IMR-90 (cell line): Measurements from ENCODE around the gene GPC5.

Experiments used
- BHLHE40 ChIP-seq: fragments of 150-350 bp; IDR thresholded peaks from 2 replicates; pipeline ENCODE4 v1.6.1; 2016; ENCODE audit warnings: mild to moderate bottlenecking, low read depth, low read length
- CEBPB ChIP-seq: IDR thresholded peaks from 2 replicates; pipeline ENCODE4 v1.6.1; 2012; ENCODE audit warnings: low read depth, low read length, improper control_type of control experiment
- MAZ ChIP-seq: IDR thresholded peaks from 2 replicates; pipeline ENCODE4 v1.6.1; 2012; ENCODE audit warnings: low read depth, mild to moderate bottlenecking, low read length, improper control_type of control experiment, moderate library complexity, borderline replicate concordance
- MXI1 ChIP-seq: IDR thresholded peaks from 2 replicates; pipeline ENCODE4 v1.6.1; 2012; ENCODE audit warnings: low read depth, mild to moderate bottlenecking, low read length, moderate library complexity, borderline replicate concordance
- POLR2A ChIP-seq: IDR thresholded peaks from 2 replicates; pipeline ENCODE4 v1.6.1; 2012; ENCODE audit warnings: mild to moderate bottlenecking, low read depth, low read length
- RCOR1 ChIP-seq: IDR thresholded peaks from 2 replicates; pipeline ENCODE4 v1.6.1; 2012; ENCODE audit warnings: mild to moderate bottlenecking, low read length, improper control_type of control experiment; ENCODE audit not compliant: insufficient replicate concordance
- TF ChIP-seq, protein P1 (sequence below): fragments of 150-350 bp; IDR thresholded peaks from 2 replicates; pipeline ENCODE4 v1.6.1; 2017; ENCODE audit warnings: mild to moderate bottlenecking, antibody characterized with exemption, low read length, low read depth
- TF ChIP-seq, protein P2 (sequence below): conservative IDR thresholded peaks from 2 replicates; pipeline ENCODE4 v1.5.1; 2012; ENCODE audit warnings: mild to moderate bottlenecking, low read depth, low read length, improper control_type of control experiment

DNA sequence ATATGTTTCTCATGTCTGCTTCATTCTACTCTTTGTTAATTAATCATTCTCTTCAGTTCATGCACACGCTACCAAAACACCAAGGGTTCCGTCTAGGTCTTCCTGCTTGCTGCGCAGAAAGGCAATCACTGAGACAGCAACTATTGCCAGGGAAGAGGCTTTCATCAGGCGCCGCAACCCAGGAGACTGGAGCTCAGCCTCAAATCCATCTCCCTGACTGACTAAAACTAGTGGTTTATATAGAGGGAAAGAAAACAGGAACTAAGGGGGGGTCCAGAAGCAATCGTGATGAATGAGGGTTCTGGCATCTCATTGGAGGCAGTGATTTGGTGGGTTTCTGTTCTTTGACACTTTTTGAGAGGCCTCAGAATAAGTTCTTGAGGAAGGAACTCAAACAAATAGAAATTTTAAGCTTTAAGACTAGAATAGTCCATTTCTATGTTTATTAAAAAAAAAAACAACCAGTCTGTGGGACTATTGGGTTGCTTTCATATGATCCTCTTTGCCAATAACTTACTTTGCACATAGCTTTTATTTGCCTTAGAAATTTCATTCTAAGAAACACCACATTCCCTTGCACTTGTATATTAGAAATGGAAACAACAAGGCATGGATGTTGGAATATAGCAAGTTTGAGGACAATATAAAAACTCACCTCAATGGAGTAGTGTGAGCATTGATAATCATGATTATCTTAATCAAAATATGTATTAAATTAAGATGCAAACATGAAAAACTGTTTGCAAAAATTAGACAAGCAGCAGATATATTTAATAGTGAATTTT, 1137.0 kb downstream of the GPC5 start:
- TF ChIP-seq, protein P1, sequence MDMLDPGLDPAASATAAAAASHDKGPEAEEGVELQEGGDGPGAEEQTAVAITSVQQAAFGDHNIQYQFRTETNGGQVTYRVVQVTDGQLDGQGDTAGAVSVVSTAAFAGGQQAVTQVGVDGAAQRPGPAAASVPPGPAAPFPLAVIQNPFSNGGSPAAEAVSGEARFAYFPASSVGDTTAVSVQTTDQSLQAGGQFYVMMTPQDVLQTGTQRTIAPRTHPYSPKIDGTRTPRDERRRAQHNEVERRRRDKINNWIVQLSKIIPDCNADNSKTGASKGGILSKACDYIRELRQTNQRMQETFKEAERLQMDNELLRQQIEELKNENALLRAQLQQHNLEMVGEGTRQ = no peak
- TF ChIP-seq MXI1 (no peak), MAZ (no peak), RCOR1 (no peak), BHLHE40 (no peak), POLR2A (no peak), CEBPB (no peak)
- TF ChIP-seq, protein P2, sequence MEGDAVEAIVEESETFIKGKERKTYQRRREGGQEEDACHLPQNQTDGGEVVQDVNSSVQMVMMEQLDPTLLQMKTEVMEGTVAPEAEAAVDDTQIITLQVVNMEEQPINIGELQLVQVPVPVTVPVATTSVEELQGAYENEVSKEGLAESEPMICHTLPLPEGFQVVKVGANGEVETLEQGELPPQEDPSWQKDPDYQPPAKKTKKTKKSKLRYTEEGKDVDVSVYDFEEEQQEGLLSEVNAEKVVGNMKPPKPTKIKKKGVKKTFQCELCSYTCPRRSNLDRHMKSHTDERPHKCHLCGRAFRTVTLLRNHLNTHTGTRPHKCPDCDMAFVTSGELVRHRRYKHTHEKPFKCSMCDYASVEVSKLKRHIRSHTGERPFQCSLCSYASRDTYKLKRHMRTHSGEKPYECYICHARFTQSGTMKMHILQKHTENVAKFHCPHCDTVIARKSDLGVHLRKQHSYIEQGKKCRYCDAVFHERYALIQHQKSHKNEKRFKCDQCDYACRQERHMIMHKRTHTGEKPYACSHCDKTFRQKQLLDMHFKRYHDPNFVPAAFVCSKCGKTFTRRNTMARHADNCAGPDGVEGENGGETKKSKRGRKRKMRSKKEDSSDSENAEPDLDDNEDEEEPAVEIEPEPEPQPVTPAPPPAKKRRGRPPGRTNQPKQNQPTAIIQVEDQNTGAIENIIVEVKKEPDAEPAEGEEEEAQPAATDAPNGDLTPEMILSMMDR = no peak
